GM19023 (cell line): Measurements from ENCODE around the gene MBTD1.
"Not testable (repeated sequence)": the region's sequence is repeated elsewhere in the genome, so short reads cannot be mapped to it uniquely, and the experiment has no call there.

ENCODE experiments used
- ATAC-seq: cut with Tn5 transposase; IDR thresholded peaks from one replicate; pipeline ENCODE4 v1.9.1; 2021; ENCODE audit warnings: mild to moderate bottlenecking, moderate library complexity; ENCODE audit not compliant: unreplicated experiment

MBTD1 gene

DNA sequence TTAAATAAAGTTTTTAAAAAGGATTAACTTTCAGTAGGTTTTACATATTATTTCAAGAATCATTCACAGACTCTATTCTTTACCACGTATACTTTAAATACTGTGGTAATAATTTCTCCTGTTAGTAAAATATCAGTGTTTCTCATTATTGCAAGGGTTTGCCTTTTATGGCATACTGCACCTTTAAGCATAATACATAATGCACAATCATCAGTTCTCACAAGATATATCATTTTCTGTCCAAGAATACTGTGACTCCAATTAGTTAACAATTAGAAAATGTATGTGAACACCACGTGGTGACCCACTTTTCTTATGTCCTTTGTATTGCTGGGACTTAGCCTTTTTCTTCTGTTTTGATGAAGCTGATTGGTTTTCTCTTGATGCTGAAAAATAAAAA, 68.0 kb downstream of the MBTD1 start:
- no peak for ATAC-seq

DNA sequence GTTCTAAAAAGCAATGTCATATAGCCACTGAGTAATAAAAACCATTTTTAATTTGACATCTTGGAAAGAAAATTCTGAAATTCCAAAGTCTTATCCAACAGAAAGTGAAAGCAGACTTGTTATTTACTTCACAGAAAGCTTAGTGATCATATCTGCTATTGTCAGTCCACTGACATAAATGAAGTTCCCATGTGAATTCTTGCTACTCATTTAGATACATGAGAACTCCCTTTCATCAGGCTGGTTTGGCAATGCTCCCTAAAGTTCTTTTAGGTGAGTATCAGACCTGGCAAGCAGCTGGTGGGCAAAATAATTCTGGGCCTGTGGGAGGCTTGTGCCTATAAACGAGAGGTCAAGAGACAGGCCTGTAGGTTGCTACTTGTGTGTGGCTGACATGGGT, 70.2 kb downstream of the MBTD1 start:
- ATAC-seq, result no peak

DNA sequence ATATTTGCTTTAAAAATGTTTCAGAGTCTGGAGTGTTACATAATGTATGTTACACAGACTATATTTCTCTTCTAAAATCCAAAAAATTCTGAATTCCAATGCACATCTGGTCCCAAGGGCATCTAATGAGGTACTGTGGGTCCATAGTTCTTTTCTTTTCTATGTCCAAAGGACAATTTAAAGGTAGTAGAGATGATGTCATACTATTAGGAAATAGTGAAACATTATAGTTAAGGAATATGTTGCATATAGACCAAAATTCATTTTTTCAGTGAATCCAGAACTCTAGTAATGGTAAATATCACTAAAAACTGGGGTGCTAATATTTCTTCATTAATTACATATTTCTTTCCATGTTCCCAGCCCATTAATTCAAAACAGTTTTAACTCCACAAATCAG, 70.7 kb downstream of the MBTD1 start:
- no peak for ATAC-seq

DNA sequence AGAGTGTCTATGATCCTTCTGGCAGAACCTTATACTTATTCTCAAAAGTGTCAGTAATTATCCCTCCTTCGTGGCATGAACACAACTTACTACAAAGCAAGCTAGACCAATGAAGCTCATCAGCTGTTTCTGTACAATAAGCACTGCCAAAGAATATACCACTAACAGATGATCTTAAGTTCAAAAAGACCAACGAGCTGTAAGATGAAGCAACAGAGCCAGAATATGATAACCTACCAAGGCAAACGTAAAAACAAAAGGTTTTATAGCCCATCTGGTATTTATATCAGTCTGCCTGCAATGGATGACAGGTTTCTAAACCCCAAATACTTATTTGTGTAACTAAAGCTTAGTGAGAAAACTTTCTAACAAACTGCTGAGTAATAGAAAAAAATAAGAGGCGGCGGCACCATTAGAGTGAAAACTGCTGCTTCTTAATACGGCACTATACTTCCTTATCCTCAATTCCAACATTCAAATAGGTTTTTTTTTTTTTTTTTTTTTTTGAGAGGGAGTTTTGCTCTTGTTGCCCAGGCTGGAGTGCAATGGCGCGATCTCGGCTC, 71.5 kb downstream of the MBTD1 start:
- no peak for ATAC-seq

DNA sequence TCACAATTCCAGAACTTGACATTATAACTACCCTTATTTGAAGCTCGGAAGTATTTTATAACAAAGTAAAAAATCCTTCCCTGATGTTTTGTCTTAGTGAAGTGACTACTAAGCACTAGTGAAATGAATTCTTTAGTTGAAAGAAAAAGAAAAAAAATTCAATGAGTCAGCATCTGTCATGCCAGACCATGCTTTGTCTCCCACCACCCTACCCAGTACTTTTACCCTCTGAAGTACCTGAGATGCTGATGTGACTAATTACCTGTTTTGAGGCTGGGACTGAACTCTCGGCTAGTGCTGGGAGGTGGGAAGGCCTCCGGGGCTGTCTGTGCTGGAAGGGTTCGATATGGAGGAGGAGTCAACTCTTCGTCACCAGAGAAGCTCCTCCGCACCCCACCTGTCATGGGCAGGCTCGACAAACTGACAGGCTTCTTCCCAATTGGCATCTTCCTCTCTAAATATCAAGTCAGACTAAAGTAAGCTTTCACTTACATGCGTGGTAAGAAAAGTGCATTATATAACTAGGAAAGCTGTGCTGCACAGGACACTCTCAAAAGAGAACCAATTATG, 74.0 kb downstream of the MBTD1 start:
- ATAC-seq, result no peak

DNA sequence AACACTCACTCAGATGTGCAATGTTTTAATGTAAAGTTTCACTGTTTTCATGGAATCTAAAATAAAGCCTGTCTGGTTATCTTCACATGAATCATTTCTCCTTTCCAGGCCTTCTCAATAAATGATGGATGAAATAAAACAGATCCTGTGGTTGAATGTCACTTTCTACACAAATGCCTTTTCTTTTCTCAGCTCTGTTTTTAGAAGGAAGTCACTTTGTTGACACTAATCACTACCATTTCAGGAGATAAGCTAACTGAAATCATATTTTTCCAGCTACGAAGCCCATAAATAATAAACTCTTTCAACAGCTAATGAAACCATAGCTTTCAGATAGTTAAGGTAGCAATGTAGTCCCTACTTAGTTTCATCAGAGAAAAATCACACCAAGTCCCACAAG, 75.7 kb downstream of the MBTD1 start:
- no peak for ATAC-seq

DNA sequence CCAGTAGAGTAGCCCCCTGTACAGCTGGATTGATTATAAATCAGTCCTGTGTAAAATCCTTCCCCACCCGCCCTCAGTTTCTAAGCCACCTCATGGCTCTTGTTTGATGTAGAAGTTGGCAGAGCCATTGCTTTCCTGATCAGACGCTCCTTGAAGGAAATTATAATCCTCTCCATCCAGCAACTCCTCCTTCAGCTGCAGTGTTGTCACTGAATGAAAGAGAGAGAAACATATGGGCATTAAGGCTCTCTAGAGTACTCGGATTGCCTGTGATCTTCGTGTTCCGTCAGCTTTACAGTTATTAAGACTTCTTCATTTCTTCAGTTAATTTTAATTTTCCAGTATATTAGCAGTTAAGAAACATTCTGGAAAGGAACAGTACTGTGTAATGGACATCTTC, 79.4 kb downstream of the MBTD1 start:
- no peak for ATAC-seq

DNA sequence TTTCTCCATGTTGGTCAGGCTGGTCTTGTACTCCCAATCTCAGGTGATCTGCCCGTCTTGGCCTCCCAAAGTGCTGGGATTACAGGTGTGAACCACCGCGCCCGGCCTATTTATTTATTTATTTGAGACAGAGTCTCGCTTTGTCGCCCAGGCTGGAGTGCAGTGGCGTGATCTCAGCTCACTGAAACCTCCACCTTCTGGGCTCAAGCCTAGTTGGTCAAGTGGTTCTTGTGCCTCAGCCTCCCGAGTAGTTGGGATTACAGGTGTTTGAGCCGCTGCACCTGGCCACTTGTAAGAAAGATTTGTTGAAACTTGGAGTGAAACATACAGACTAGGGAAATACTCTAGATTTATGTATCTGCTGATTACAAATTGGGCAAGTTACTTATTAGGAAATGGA, 87.8 kb downstream of the MBTD1 start:
- not testable (repeated sequence) for ATAC-seq

DNA sequence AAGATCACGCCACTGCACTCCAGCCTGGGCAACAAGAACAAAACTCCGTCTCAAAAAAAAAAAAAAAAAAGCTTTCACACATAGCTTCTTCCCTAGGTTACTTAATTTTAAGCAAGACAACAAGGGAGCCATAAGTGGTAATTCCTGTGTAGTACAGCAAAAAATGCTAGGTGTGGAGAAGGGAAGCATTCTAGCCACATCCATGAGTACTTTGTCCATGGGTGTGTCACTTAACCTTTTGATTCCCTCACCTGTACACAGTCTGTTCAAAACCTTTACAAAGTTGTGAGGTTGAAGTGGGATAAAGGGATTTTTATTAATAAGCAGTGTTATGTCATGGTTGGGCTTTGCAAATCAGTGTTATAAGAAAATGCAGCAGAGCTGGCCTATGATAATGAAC, 89.1 kb downstream of the MBTD1 start:
- ATAC-seq, result no peak

DNA sequence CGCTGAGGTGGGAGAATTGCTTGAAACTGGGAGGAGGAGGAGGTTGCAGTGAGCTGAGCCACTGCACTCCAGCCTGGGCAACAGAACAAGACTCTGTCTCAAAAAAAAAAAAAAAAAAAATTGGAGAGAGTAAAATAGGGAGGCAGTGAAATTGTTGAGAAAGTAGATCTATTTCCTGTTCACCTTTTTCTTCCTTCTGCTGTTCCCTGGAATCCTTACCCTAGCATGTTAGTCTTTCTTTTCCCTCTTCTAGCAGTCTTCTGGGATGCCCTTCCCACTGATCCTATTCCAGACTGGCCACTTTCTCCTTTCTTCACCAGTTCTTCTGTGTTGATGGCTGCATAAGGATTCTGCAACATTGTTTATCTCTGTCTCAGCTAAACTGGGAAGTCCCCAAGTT, 90.5 kb downstream of the MBTD1 start:
- ATAC-seq, result no peak

DNA sequence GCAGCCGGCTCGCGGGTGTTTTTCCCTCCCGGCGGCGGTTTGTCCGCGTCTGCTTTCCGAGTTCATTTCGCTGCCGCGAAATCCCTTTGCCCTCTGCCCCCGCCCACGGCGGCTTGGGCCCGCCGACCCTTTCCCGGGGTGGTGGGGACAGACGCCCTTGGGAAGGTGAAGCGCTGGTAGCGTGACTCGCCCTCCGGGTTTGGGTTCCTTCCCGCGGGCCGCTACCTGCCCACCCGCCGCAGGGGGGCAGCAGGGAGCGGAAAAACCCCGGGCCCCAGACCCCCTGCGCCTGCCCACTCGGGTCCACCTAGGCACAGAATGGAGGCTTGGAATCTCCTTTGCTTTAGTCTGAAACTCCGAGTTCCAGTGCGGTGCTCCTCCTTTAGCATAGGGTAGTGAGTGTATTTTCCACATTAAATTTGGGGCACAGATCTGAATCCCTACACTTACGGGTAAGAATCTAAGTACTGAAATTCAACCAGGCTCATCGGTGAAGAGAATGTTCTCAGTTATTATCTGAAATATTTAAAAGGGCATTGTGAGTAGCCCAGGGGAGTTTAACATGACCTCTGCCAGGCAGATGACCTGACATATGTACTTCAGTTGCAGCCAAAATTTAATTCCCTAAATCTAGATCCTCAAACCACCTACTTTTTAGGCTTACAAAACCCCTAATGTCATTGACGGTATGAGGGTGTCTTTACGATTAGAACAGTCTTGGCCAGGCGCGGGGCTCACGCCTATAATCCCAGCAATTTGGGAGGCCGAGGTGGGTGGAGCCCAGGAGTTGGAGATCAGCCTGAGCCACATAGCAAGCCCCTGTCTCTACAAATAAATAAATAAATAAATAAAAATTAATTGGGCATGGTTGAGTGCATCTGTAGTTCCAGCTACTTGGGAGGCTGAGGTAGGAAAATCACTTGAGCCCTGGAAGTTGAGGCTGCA, 92.6 kb downstream of the MBTD1 start:
- ATAC-seq, result peak; percentile 50

DNA sequence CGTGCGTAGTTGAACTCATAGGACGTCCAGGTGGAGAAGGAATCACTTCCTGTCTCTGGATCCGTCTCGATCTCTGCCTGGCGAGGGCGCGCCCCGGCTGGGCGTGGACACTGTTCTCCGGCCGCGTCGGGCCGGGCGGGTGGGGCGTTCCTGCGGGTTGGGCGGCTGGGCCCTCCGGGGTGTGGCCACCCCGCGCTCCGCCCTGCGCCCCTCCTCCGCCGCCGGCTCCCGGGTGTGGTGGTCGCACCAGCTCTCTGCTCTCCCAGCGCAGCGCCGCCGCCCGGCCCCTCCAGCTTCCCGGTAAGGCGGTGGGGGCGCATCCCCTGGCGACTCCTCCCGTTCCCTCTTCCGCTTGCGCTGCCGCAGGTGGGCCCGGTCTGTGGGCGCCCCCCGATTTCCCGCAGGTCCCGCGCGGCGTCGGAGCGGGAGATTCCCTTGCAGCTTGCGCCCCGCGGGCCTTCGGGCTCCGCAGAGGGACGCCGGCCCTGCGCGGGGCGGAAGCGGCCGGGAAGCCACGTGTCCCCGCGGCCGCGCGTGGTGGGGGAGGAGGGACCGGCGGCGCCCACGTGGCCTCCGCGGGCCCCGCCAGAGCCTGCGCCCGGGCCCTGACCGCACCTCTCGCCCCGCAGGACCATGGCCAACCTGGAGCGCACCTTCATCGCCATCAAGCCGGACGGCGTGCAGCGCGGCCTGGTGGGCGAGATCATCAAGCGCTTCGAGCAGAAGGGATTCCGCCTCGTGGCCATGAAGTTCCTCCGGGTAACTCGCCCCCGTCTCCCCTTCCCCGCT, 93.5 kb downstream of the MBTD1 start, which contains the start of gene NME2:
TSS of gene NME2 (plus strand) at position 214 of the 789 bp plus-strand sequence. CDS start at position 634, 420 bp downstream.
- peak; percentile 87 for ATAC-seq

DNA sequence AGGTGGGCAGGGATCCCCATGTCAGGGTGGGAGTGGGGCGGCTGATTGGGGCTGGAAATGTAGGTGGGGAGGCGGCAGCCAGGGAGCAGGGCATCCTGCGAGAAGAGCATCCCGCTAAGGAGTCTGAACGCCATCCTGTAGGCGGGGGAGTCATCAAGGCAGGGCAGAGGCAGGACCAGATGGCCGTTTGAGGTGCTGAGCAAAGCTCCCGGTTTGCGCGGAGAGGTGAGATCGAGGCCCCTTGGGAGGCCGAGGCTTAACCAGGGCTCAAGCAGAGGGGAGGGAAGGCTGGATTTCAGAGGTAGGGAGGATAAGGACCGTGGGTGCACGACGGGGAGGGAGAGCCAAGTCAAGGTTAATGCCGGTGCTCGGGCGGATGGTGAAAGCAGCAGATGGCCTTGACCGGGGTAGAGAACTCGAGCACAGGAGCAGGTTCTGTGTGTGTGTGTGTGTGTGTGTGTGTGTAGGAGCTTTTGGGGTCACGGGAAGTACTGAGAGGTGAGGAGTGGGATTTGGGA, 94.1 kb downstream of the MBTD1 start:
- ATAC-seq, result peak; percentile 22

DNA sequence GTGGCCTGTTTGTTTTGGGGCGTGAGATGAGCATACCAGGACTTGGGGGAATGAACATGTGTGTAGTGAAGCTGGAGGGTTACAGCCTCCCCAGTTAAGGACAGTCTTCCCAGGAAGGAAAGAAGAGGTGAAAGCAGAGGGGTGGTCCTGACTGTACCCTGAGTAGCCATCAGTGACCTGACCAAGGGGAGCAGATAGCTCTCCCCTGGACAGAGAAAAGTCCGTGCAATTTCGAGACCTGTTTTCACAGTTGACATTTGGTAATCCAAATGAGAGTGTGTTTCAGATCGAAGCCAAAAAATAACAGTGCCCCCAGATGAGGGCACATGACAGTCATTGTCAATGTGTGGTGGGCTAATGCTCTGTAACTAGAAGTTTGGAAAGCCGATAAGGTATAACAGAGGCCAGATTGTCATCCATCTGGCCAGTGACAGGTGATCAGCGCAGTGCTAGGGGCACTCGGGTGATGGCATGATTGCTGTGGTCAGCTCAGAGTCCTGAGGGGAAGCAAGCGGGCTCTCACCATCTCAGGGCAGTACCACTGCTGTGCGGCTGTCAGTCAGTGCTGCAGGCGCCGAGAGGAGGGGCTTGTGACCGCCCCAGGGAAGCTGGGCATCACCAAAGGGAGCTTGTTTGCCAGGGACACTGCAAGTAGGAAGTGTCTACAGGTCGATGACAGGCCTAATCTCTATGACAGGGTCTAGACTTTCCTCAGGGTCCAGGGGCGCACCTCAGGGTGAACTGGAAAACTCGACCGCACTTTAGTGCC, 94.8 kb downstream of the MBTD1 start:
- no peak for ATAC-seq

DNA sequence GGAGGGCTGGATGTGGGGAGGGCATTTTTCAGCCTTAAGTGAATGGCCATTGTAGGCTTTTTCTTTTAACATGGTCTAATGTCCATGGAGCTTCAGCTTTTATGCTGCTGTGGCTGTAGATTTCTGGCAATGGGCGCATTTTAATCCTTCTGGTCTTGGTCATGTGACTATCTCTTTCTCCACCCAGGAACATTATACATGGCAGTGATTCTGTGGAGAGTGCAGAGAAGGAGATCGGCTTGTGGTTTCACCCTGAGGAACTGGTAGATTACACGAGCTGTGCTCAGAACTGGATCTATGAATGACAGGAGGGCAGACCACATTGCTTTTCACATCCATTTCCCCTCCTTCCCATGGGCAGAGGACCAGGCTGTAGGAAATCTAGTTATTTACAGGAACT, 98.3 kb downstream of the MBTD1 start:
- ATAC-seq, result no peak

DNA sequence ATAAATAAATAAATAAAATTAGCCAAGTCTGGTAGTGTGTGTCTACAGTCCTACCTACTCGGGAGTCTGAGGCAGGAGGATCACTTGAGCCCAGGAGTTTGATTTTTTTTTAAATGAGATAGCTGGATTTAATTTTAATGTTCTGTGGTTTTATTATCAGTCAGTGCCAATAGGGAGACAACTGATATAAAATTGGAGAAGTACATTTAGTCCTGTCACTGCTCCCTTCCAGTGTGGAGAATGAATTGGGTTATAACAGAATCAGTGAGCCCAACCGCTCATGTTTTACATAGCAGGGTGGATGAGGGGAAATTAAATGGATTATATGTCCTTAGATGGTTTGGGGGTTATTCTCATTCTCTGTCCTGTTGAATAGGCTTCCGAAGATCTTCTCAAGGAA, 100.2 kb downstream of the MBTD1 start:
- ATAC-seq, result no peak

DNA sequence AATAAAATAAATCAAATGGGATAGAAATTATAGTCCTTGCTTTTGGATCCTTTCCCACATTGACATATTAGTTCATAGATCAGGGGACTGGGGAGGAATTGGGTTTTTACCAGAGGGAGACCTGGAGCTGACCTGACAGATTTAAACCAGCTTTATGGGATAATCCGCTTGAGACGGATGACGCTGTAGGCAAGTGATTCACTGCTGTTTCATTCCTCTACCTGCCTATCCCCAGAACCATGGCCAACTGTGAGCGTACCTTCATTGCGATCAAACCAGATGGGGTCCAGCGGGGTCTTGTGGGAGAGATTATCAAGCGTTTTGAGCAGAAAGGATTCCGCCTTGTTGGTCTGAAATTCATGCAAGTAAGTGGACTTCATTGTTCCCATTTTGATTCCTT, 104.4 kb downstream of the MBTD1 start:
- ATAC-seq, result no peak

DNA sequence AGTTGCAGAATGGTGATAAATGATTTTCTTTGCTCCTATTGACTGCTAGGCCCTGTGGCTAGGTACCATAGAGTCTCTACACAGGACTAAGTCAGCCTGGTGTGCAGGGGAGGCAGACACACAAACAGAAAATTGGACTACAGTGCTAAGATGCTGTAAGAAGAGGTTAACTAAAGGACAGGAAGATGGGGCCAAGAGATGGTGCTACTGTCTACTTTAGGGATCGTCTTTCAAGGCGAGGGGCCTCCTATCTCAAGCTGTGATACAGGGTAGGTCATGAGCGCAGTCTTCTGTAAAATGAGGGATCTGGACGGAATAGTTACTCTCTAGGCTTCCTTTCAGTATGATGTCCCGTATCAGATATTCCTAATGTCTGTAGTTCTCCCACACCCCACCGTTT, 105.7 kb downstream of the MBTD1 start:
- ATAC-seq, result no peak

DNA sequence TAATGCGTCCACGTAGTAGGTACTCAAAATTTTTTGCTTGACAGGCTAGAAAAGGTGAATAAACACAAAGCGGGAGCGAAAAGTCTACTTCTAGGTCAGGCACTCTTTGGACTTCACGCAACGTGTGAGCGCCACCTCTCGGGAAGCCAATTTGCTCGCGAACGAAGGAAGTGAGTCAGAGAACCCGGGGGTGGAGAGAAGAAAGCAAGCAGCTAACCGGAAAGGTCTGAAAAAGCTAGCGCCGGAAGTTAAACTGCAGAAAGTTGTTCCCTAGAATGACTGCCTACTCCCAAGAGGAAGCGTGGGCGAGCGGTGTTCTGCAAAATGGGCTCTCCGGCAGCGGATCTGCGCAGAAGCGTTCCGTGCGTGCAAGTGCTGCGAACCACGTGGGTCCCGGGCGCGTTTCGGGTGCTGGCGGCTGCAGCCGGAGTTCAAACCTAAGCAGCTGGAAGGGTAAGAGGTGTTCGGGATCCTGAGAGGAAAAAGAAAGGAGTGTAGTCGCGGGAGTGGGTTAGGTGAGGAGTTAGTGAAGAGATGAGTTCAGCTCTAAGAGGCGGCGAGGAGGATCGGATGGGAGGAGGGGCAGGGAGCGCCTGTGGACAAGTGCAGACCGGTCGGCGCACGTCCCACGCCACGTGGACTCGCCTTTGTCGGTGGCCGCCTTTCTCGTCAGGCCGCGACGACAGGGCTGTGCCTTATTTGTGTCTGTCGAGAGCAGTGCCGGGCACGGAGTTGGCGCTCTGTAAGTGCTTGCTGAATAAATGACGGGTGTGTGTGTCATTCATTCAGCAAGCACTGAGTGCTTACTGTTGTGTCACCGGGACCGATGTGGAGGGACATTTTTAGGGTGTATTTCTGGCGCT, 106.4 kb downstream of the MBTD1 start, which contains the start of gene NME1:
TSS of gene NME1 (plus strand) at position 350 of the 863 bp plus-strand sequence. CDS start 2,096 bp downstream, outside the sequence.
- peak; percentile 84 for ATAC-seq
